ENCODE measurements around the gene LRRC3. TPM values are rescaled to one million over a fixed set of nuclear protein-coding genes. Genes with fewer than 3 reads are reported as not detected.

Gene LRRC3
- polyA plus RNA-seq, 1 donor (not counting 4 experiments of a cell fraction or from before 2014, with no cell fraction given) = 1.4 TPM

GRCh38 chr21:44506279-44507255 is 51.3 kb downstream of the LRRC3 start:
- Histone ChIP-seq H2AFZ (ENCODE audit: control insufficient read depth, low read length) (no peak overlapping the region), H3K27ac (ENCODE audit: control insufficient read depth, insufficient read depth, low read length) (no peak overlapping the region), H3K4me2 (ENCODE audit: control insufficient read depth, extremely low read depth, insufficient read depth, low read depth, low read length) (no peak overlapping the region), H4K20me1 (ENCODE audit: control insufficient read depth, extremely low read depth, insufficient read depth, low read length) (no peaks in the 10 kb centered on the region), H3K9ac (ENCODE audit: control insufficient read depth, extremely low read depth, insufficient read depth, low read length) (no peak overlapping the region), H3K4me1 (ENCODE audit: control insufficient read depth, extremely low read depth, insufficient read depth, low read length) (no peaks in the 10 kb centered on the region), H3K79me2 (ENCODE audit: control insufficient read depth, insufficient read depth, low read length) (no peaks in the 10 kb centered on the region), H3K4me3 (ENCODE audit: control insufficient read depth in 2 of 3, extremely low read depth in 1 of 3, insufficient read depth in 2 of 3, low read depth in 1 of 3, low read length in 3 of 3) (no peak overlapping the region), H3K9me3 (ENCODE audit: control insufficient read depth, low read depth, low read length) (no peaks in the 10 kb centered on the region), H3K27me3 (ENCODE audit: control insufficient read depth, extremely low read depth, insufficient read depth, low read length) (peaks cover 3% of the 10 kb centered on the region), H3K9me1 (ENCODE audit: control insufficient read depth, extremely low read depth, insufficient read depth, low read length) (no peaks in the 10 kb centered on the region), H3K36me3 (ENCODE audit: control insufficient read depth in 2 of 2, extremely low read depth in 1 of 2, insufficient read depth in 2 of 2, low read length in 2 of 2) (no peaks in the 10 kb centered on the region)
- no peak for TF ChIP-seq CTCF (optimal IDR thresholded peaks at IDR 0.05 in 1 of 3, IDR thresholded peaks at IDR 0.05 in 1 of 3, conservative IDR thresholded peaks at IDR 0.05 in 1 of 3; ENCODE audit: extremely low read depth in 1 of 3, insufficient read depth in 2 of 3, low read length in 3 of 3)
- TF ChIP-seq EZH2 (IDR thresholded peaks at IDR 0.05; ENCODE audit: low read length) = no peak
- dilution Hi-C loops (cut with MboI; ENCODE audit: extremely low pct_ligation_motif_present, low sequenced_read_pairs) = no loop called here
- DNase-seq (ENCODE audit: low read depth, low spot score) = no peak
- no peak for FAIRE-seq

- Histone ChIP-seq H3K4me2 (ENCODE audit: control insufficient read depth, extremely low read depth, insufficient read depth, low read depth, low read length) (no peak overlapping the region), H3K4me1 (ENCODE audit: control insufficient read depth, extremely low read depth, insufficient read depth, low read length) (no peaks in the 10 kb centered on the region), H3K9me1 (ENCODE audit: control insufficient read depth, extremely low read depth, insufficient read depth, low read length) (no peaks in the 10 kb centered on the region), H3K36me3 (ENCODE audit: control insufficient read depth in 2 of 2, extremely low read depth in 1 of 2, insufficient read depth in 2 of 2, low read length in 2 of 2) (no peaks in the 10 kb centered on the region), H3K9ac (ENCODE audit: control insufficient read depth, extremely low read depth, insufficient read depth, low read length) (no peak overlapping the region), H3K79me2 (ENCODE audit: control insufficient read depth, insufficient read depth, low read length) (no peaks in the 10 kb centered on the region), H2AFZ (ENCODE audit: control insufficient read depth, low read length) (no peak overlapping the region), H4K20me1 (ENCODE audit: control insufficient read depth, extremely low read depth, insufficient read depth, low read length) (no peaks in the 10 kb centered on the region), H3K4me3 (ENCODE audit: control insufficient read depth in 2 of 3, extremely low read depth in 1 of 3, insufficient read depth in 2 of 3, low read depth in 1 of 3, low read length in 3 of 3) (no peak overlapping the region), H3K9me3 (ENCODE audit: control insufficient read depth, low read depth, low read length) (no peaks in the 10 kb centered on the region), H3K27me3 (ENCODE audit: control insufficient read depth, extremely low read depth, insufficient read depth, low read length) (peaks cover 11% of the 10 kb centered on the region), H3K27ac (ENCODE audit: control insufficient read depth, insufficient read depth, low read length) (no peak overlapping the region)
- FAIRE-seq = no peak
- no peak for DNase-seq (ENCODE audit: low read depth, low spot score)
- dilution Hi-C loops (cut with MboI; ENCODE audit: extremely low pct_ligation_motif_present, low sequenced_read_pairs) = no loop called here
- TF ChIP-seq EZH2 (IDR thresholded peaks at IDR 0.05; ENCODE audit: low read length) (no peak), CTCF (optimal IDR thresholded peaks at IDR 0.05 in 1 of 3, IDR thresholded peaks at IDR 0.05 in 1 of 3, conservative IDR thresholded peaks at IDR 0.05 in 1 of 3; ENCODE audit: extremely low read depth in 1 of 3, insufficient read depth in 2 of 3, low read length in 3 of 3) (no peak)
Observed at GRCh38 chr21:44507673-44508425, 52.5 kb downstream of the LRRC3 start.
